Measurements from ENCODE around the gene KRTAP4-5. TPM values are rescaled to one million over a fixed set of nuclear protein-coding genes. Genes with fewer than 3 reads are reported as not detected.
"Not testable (repeated sequence)": the region's sequence is repeated elsewhere in the genome, so short reads cannot be mapped to it uniquely, and the experiment has no call there.

KRTAP4-5 gene
- total RNA-seq, 5 donors from 2014 or later (not counting 1 experiment from before 2014, with no cell fraction given) = not detected

- Histone ChIP-seq H3K4me1 (ENCODE audit: control insufficient read depth in 1 of 2, extremely low read depth in 1 of 2, insufficient read depth in 2 of 2, low read length in 2 of 2) (no peaks in the 10 kb centered on the region), H3K4me3 (ENCODE audit: control insufficient read depth in 1 of 2, extremely low read depth in 1 of 2, low read length in 1 of 2) (no peak overlapping the region), H3K36me3 (ENCODE audit: control insufficient read depth in 2 of 2, extremely low read depth in 1 of 2, insufficient read depth in 1 of 2, low read length in 1 of 2) (no peaks in the 10 kb centered on the region), H3K27me3 (replicated peaks in 1 of 2; ENCODE audit: control insufficient read depth in 2 of 2, extremely low read depth in 1 of 2, insufficient read depth in 2 of 2, low read length in 1 of 2) (peaks cover 0 to 2% of the 10 kb centered on the region in 2 experiments), H3K27ac (ENCODE audit: low read length) (no peak overlapping the region), H3K9me3 (no peaks in the 10 kb centered on the region)
- H3K9me3 Mint-ChIP-seq = no peaks in the 10 kb centered on the region
- 91% methylated on average over 7 of the region's 7 CpGs for WGBS (ENCODE audit: insufficient coverage)
- H3K36me3 Mint-ChIP-seq = no peaks in the 10 kb centered on the region
- CTCF ChIA-PET = no interaction called here
- H3K27me3 Mint-ChIP-seq = peaks cover 0 to 4% of the 10 kb centered on the region in 2 donors
- no peak for ATAC-seq (replicated peaks in 1 of 4)
- no peak for DNase-seq
- H3K4me3 Mint-ChIP-seq = no peak overlapping the region
- peaks cover 0 to 5% (median 0%) of the 10 kb centered on the region in 3 donors for H3K4me1 Mint-ChIP-seq
- POLR2A ChIA-PET = no interaction called here
- H3K27ac Mint-ChIP-seq = no peak overlapping the region
Observed at GRCh38 chr17:41167561-41167960, 17.9 kb upstream of the KRTAP4-5 start.

- Histone ChIP-seq H3K36me3 (ENCODE audit: control insufficient read depth in 2 of 2, extremely low read depth in 1 of 2, insufficient read depth in 1 of 2, low read length in 1 of 2) (no peaks in the 10 kb centered on the region), H3K4me3 (ENCODE audit: control insufficient read depth in 1 of 2, extremely low read depth in 1 of 2, low read length in 1 of 2) (no peak overlapping the region), H3K27me3 (replicated peaks in 1 of 2; ENCODE audit: control insufficient read depth in 2 of 2, extremely low read depth in 1 of 2, insufficient read depth in 2 of 2, low read length in 1 of 2) (peaks cover 0 to 9% of the 10 kb centered on the region in 2 experiments), H3K4me1 (ENCODE audit: control insufficient read depth in 1 of 2, extremely low read depth in 1 of 2, insufficient read depth in 2 of 2, low read length in 2 of 2) (no peaks in the 10 kb centered on the region), H3K9me3 (no peaks in the 10 kb centered on the region), H3K27ac (ENCODE audit: low read length) (no peak overlapping the region)
- ChIA-PET CTCF (no interaction called here), POLR2A (no interaction called here)
- H3K27me3 Mint-ChIP-seq = peaks cover 4 to 10% of the 10 kb centered on the region in 2 donors
- H3K4me3 Mint-ChIP-seq = no peak overlapping the region
- no peak overlapping the region for H3K27ac Mint-ChIP-seq
- ATAC-seq (replicated peaks in 1 of 4) = no peak
- H3K9me3 Mint-ChIP-seq = no peaks in the 10 kb centered on the region
- no peak for DNase-seq
- 83% methylated on average over 1 of the region's 7 CpGs for WGBS (ENCODE audit: insufficient coverage)
- no peaks in the 10 kb centered on the region for H3K36me3 Mint-ChIP-seq
- H3K4me1 Mint-ChIP-seq = no peaks in the 10 kb centered on the region
Observed at GRCh38 chr17:41163828-41164227, 14.2 kb upstream of the KRTAP4-5 start.

- POLR2A ChIA-PET = no interaction called here
- Histone ChIP-seq H3K27me3 (replicated peaks in 1 of 2; ENCODE audit: control insufficient read depth in 2 of 2, extremely low read depth in 1 of 2, insufficient read depth in 2 of 2, low read length in 1 of 2) (peaks cover 0 to 9% of the 10 kb centered on the region in 2 experiments), H3K9me3 (no peaks in the 10 kb centered on the region), H3K4me3 (ENCODE audit: control insufficient read depth in 1 of 2, extremely low read depth in 1 of 2, low read length in 1 of 2) (no peak within 1 kb of the TSS), H3K36me3 (ENCODE audit: control insufficient read depth in 2 of 2, extremely low read depth in 1 of 2, insufficient read depth in 1 of 2, low read length in 1 of 2) (no peaks in the 10 kb centered on the region), H3K27ac (ENCODE audit: low read length) (no peak within 1 kb of the TSS), H3K4me1 (ENCODE audit: control insufficient read depth in 1 of 2, extremely low read depth in 1 of 2, insufficient read depth in 2 of 2, low read length in 2 of 2) (no peaks in the 10 kb centered on the region)
- Mint-ChIP-seq H3K36me3 (no peaks in the 10 kb centered on the region), H3K4me1 (no peaks in the 10 kb centered on the region), H3K27ac (no peak within 1 kb of the TSS), H3K4me3 (no peak within 1 kb of the TSS), H3K27me3 (peaks cover 10 to 27% of the 10 kb centered on the region in 2 donors), H3K9me3 (no peaks in the 10 kb centered on the region)
- DNase-seq (no peak), ATAC-seq (replicated peaks in 1 of 4) (no peak)
- CTCF ChIA-PET = interaction anchor here in 1 of 2 donors (0.9 kb wide), 1 partner anchor 162 kb away, joined by 4 read pairs; no protein-coding TSS in a partner anchor
- WGBS (ENCODE audit: insufficient coverage) = no CpG with 5 or more reads among the region's 1 CpG
Observed at GRCh38 chr17:41160648-41161047, 11.0 kb upstream of the KRTAP4-5 start, which contains the start of gene KRTAP4-4. Gene KRTAP4-4 (minus strand): TSS chr17:41160748. CDS start chr17:41160691, 57 bp downstream.

- H3K36me3 ChIP-seq (ENCODE audit: control insufficient read depth in 2 of 2, extremely low read depth in 1 of 2, insufficient read depth in 1 of 2, low read length in 1 of 2); H3K27ac Mint-ChIP-seq; CTCF ChIA-PET; H3K4me3 Mint-ChIP-seq; POLR2A ChIA-PET; H3K4me3 ChIP-seq (ENCODE audit: control insufficient read depth in 1 of 2, extremely low read depth in 1 of 2, low read length in 1 of 2); H3K27ac ChIP-seq (ENCODE audit: low read length); ATAC-seq (replicated peaks in 1 of 4); H3K36me3 Mint-ChIP-seq; DNase-seq; H3K27me3 ChIP-seq (replicated peaks in 1 of 2; ENCODE audit: control insufficient read depth in 2 of 2, extremely low read depth in 1 of 2, insufficient read depth in 2 of 2, low read length in 1 of 2); H3K9me3 Mint-ChIP-seq; H3K9me3 ChIP-seq; H3K4me1 Mint-ChIP-seq; H3K4me1 ChIP-seq (ENCODE audit: control insufficient read depth in 1 of 2, extremely low read depth in 1 of 2, insufficient read depth in 2 of 2, low read length in 2 of 2): not testable (repeated sequence)
- 77% methylated on average over 2 of the region's 3 CpGs for WGBS (ENCODE audit: insufficient coverage)
- H3K27me3 Mint-ChIP-seq = peaks cover 10 to 29% of the 10 kb centered on the region in 2 donors
Observed at GRCh38 chr17:41160190-41160589, 10.6 kb upstream of the KRTAP4-5 start.

- no peak for ATAC-seq (replicated peaks in 1 of 4)
- no peaks in the 10 kb centered on the region for H3K36me3 Mint-ChIP-seq
Observed at GRCh38 chr17:41153856-41154255, 4.2 kb upstream of the KRTAP4-5 start.

GRCh38 chr17:41151525-41151924 lies 1.9 kb upstream of the KRTAP4-5 start:
- H3K36me3 ChIP-seq (ENCODE audit: control insufficient read depth in 2 of 2, extremely low read depth in 1 of 2, insufficient read depth in 1 of 2, low read length in 1 of 2) = no peaks in the 10 kb centered on the region
- DNase-seq = no peak
- Mint-ChIP-seq H3K9me3 (no peaks in the 10 kb centered on the region), H3K4me1 (no peaks in the 10 kb centered on the region), H3K36me3 (no peaks in the 10 kb centered on the region), H3K4me3 (no peak overlapping the region), H3K27me3 (peaks cover 0 to 9% of the 10 kb centered on the region in 2 donors), H3K27ac (no peak overlapping the region)
- no peak overlapping the region for H3K4me3 ChIP-seq (ENCODE audit: control insufficient read depth in 1 of 2, extremely low read depth in 1 of 2, low read length in 1 of 2)
- ATAC-seq (replicated peaks in 1 of 4) = no peak
- ChIA-PET POLR2A (no interaction called here), CTCF (interaction anchor here in 1 of 2 donors (0.6 kb wide), 1 partner anchor 664 kb away, joined by 3 read pairs; no protein-coding TSS in a partner anchor)
- H3K27me3 ChIP-seq (replicated peaks in 1 of 2; ENCODE audit: control insufficient read depth in 2 of 2, extremely low read depth in 1 of 2, insufficient read depth in 2 of 2, low read length in 1 of 2) = peaks cover 2% of the 10 kb centered on the region in 2 experiments
- no CpG with 5 or more reads among the region's 2 CpGs for WGBS (ENCODE audit: insufficient coverage)
- H3K4me1 ChIP-seq (ENCODE audit: control insufficient read depth in 1 of 2, extremely low read depth in 1 of 2, insufficient read depth in 2 of 2, low read length in 2 of 2) = no peaks in the 10 kb centered on the region
- no peak overlapping the region for H3K27ac ChIP-seq (ENCODE audit: low read length)
- H3K9me3 ChIP-seq = no peaks in the 10 kb centered on the region

More at GRCh38 chr17:41153856-41154255, 4.2 kb upstream of the KRTAP4-5 start:
- H3K9me3 Mint-ChIP-seq = no peaks in the 10 kb centered on the region
- POLR2A ChIA-PET = no interaction called here
- H3K27me3 ChIP-seq (replicated peaks in 1 of 2; ENCODE audit: control insufficient read depth in 2 of 2, extremely low read depth in 1 of 2, insufficient read depth in 2 of 2, low read length in 1 of 2) = peaks cover 0 to 2% of the 10 kb centered on the region in 2 experiments
- no peaks in the 10 kb centered on the region for H3K4me1 ChIP-seq (ENCODE audit: control insufficient read depth in 1 of 2, extremely low read depth in 1 of 2, insufficient read depth in 2 of 2, low read length in 2 of 2)
- CTCF ChIA-PET = no interaction called here
- no CpG with 5 or more reads among the region's 2 CpGs for WGBS (ENCODE audit: insufficient coverage)
- H3K27ac ChIP-seq (ENCODE audit: low read length) = no peak overlapping the region
- H3K36me3 ChIP-seq (ENCODE audit: control insufficient read depth in 2 of 2, extremely low read depth in 1 of 2, insufficient read depth in 1 of 2, low read length in 1 of 2) = no peaks in the 10 kb centered on the region
- H3K4me3 ChIP-seq (ENCODE audit: control insufficient read depth in 1 of 2, extremely low read depth in 1 of 2, low read length in 1 of 2) = no peak overlapping the region
- H3K4me3 Mint-ChIP-seq = no peak overlapping the region
- H3K27ac Mint-ChIP-seq = no peak overlapping the region
- peaks cover 6 to 19% of the 10 kb centered on the region in 2 donors for H3K27me3 Mint-ChIP-seq
- no peak for DNase-seq
- no peaks in the 10 kb centered on the region for H3K4me1 Mint-ChIP-seq
- H3K9me3 ChIP-seq = no peaks in the 10 kb centered on the region

- Mint-ChIP-seq H3K27me3 (no peaks in the 10 kb centered on the region), H3K4me3 (no peak overlapping the region), H3K4me1 (no peaks in the 10 kb centered on the region), H3K27ac (no peak overlapping the region), H3K9me3 (no peaks in the 10 kb centered on the region), H3K36me3 (no peaks in the 10 kb centered on the region)
- Histone ChIP-seq H3K9me3 (no peaks in the 10 kb centered on the region), H3K27me3 (replicated peaks in 1 of 2; ENCODE audit: control insufficient read depth in 2 of 2, extremely low read depth in 1 of 2, insufficient read depth in 2 of 2, low read length in 1 of 2) (peaks cover 2% of the 10 kb centered on the region in 2 experiments), H3K4me1 (ENCODE audit: control insufficient read depth in 1 of 2, extremely low read depth in 1 of 2, insufficient read depth in 2 of 2, low read length in 2 of 2) (no peaks in the 10 kb centered on the region), H3K4me3 (ENCODE audit: control insufficient read depth in 1 of 2, extremely low read depth in 1 of 2, low read length in 1 of 2) (no peak overlapping the region), H3K36me3 (ENCODE audit: control insufficient read depth in 2 of 2, extremely low read depth in 1 of 2, insufficient read depth in 1 of 2, low read length in 1 of 2) (no peaks in the 10 kb centered on the region), H3K27ac (ENCODE audit: low read length) (no peak overlapping the region)
- WGBS (ENCODE audit: insufficient coverage) = 76% methylated on average over 2 of the region's 4 CpGs
- DNase-seq = no peak
- CTCF ChIA-PET = no interaction called here
- ATAC-seq (replicated peaks in 1 of 4) = no peak
- POLR2A ChIA-PET = no interaction called here
Observed at GRCh38 chr17:41150026-41150425, 401 bp upstream of the KRTAP4-5 start.

All from T-cell (primary cell).